ENCODE results near the gene TEX29. TPM values are rescaled to one million over a fixed set of nuclear protein-coding genes. Genes with fewer than 3 reads are reported as not detected.

The TEX29 gene
- total and polyA plus RNA-seq, 2 donors (not counting 1 experiment from before 2014, with no cell fraction given), result 0.66 to 0.86 TPM

DNA sequence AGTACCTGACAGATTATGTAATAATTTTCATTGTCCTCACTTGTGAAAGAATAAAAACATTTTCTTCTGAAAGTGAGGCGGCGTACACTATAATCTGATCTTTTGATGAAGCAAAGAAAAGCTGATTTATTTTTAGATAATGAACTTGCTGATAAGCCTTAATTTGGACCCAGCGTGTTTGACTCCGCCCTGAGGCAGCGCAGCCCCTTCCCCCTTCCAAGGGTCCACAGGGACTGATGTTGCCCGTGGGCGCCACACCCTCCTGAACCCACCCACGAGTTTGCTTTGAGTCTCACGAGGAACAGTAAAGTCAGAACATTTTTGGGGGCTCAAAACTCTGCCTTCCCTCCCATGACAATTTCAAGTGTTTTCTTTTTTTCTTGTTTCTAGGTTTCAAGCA, 40.0 kb downstream of the TEX29 start:
- Mint-ChIP-seq H3K4me3 (no peak overlapping the region), H3K9me3 (ENCODE audit: insufficient read depth) (no peaks in the 10 kb centered on the region), H3K27me3 (peaks cover 5% of the 10 kb centered on the region), H3K27ac (no peak overlapping the region), H3K4me1 (no peaks in the 10 kb centered on the region)
- DNase-seq (no peak), ATAC-seq (ENCODE audit: low read depth) (no peak)
- POLR2A ChIA-PET, result no interaction called here
- Histone ChIP-seq H2AFZ (ENCODE audit: insufficient read depth, low read depth, low read length, poor library complexity, severe bottlenecking) (no peak overlapping the region), H3K36me3 (replicated peaks in 1 of 2; ENCODE audit: control extremely low read depth in 1 of 2, control insufficient read depth in 1 of 2, extremely low read depth in 1 of 2, insufficient read depth in 2 of 2, low read length in 1 of 2) (no peaks in the 10 kb centered on the region), H3K27me3 (replicated peaks in 1 of 4; ENCODE audit: control extremely low read depth in 1 of 4, control insufficient read depth in 3 of 4, insufficient read depth in 4 of 4, low read length in 3 of 4) (peaks cover 0 to 4% (median 0%) of the 10 kb centered on the region in 4 experiments), H3K9ac (ENCODE audit: low read length) (no peak overlapping the region), H3K4me2 (replicated peaks; ENCODE audit: low read depth, low read length, poor library complexity, severe bottlenecking) (no peak overlapping the region), H3K4me3 (ENCODE audit: control extremely low read depth in 1 of 5, extremely low read depth in 1 of 5, insufficient read depth in 1 of 5, low read depth in 2 of 5, low read length in 4 of 5) (no peak overlapping the region), H3K4me1 (ENCODE audit: control insufficient read depth in 2 of 2, insufficient read depth in 2 of 2, low read length in 2 of 2) (no peaks in the 10 kb centered on the region), H4K20me1 (ENCODE audit: control insufficient read depth, insufficient read depth, low read length, poor library complexity, severe bottlenecking) (no peaks in the 10 kb centered on the region), H3K79me2 (ENCODE audit: control insufficient read depth, insufficient read depth, low read length) (no peaks in the 10 kb centered on the region), H3K9me3 (ENCODE audit: control extremely low read depth in 1 of 3, control insufficient read depth in 2 of 3, insufficient read depth in 1 of 3, low read length in 2 of 3) (no peaks in the 10 kb centered on the region), H3K27ac (ENCODE audit: low read length in 2 of 2) (no peak overlapping the region)
- TF ChIP-seq, protein P1, sequence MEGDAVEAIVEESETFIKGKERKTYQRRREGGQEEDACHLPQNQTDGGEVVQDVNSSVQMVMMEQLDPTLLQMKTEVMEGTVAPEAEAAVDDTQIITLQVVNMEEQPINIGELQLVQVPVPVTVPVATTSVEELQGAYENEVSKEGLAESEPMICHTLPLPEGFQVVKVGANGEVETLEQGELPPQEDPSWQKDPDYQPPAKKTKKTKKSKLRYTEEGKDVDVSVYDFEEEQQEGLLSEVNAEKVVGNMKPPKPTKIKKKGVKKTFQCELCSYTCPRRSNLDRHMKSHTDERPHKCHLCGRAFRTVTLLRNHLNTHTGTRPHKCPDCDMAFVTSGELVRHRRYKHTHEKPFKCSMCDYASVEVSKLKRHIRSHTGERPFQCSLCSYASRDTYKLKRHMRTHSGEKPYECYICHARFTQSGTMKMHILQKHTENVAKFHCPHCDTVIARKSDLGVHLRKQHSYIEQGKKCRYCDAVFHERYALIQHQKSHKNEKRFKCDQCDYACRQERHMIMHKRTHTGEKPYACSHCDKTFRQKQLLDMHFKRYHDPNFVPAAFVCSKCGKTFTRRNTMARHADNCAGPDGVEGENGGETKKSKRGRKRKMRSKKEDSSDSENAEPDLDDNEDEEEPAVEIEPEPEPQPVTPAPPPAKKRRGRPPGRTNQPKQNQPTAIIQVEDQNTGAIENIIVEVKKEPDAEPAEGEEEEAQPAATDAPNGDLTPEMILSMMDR (IDR thresholded peaks at IDR 0.05), result no peak
- TF ChIP-seq EZH2 (IDR thresholded peaks at IDR 0.05; ENCODE audit: borderline replicate concordance, insufficient read depth, low read depth, low read length, poor library complexity, severe bottlenecking), result no peak
- intact Hi-C loops (cut with micrococcal nuclease), result no loop called here
- CTCF ChIA-PET, result no interaction called here
- 85% methylated on average over 6 of the region's 9 CpGs for WGBS (ENCODE audit: insufficient coverage)

GRCh38 chr13:111361046-111361872, 40.8 kb downstream of the TEX29 start:
- Histone ChIP-seq H3K4me3 (ENCODE audit: control extremely low read depth in 1 of 5, extremely low read depth in 1 of 5, insufficient read depth in 1 of 5, low read depth in 2 of 5, low read length in 4 of 5) (no peak overlapping the region), H4K20me1 (ENCODE audit: control insufficient read depth, insufficient read depth, low read length, poor library complexity, severe bottlenecking) (no peaks in the 10 kb centered on the region), H3K4me1 (ENCODE audit: control insufficient read depth in 2 of 2, insufficient read depth in 2 of 2, low read length in 2 of 2) (no peaks in the 10 kb centered on the region), H3K27me3 (replicated peaks in 1 of 4; ENCODE audit: control extremely low read depth in 1 of 4, control insufficient read depth in 3 of 4, insufficient read depth in 4 of 4, low read length in 3 of 4) (peaks cover 0 to 4% (median 0%) of the 10 kb centered on the region in 4 experiments), H3K36me3 (replicated peaks in 1 of 2; ENCODE audit: control extremely low read depth in 1 of 2, control insufficient read depth in 1 of 2, extremely low read depth in 1 of 2, insufficient read depth in 2 of 2, low read length in 1 of 2) (no peaks in the 10 kb centered on the region), H3K4me2 (replicated peaks; ENCODE audit: low read depth, low read length, poor library complexity, severe bottlenecking) (no peak overlapping the region), H2AFZ (ENCODE audit: insufficient read depth, low read depth, low read length, poor library complexity, severe bottlenecking) (no peak overlapping the region), H3K79me2 (ENCODE audit: control insufficient read depth, insufficient read depth, low read length) (no peaks in the 10 kb centered on the region), H3K9me3 (ENCODE audit: control extremely low read depth in 1 of 3, control insufficient read depth in 2 of 3, insufficient read depth in 1 of 3, low read length in 2 of 3) (no peaks in the 10 kb centered on the region), H3K27ac (ENCODE audit: low read length in 2 of 2) (no peak overlapping the region), H3K9ac (ENCODE audit: low read length) (no peak overlapping the region)
- TF ChIP-seq, protein P1 (IDR thresholded peaks at IDR 0.05), result no peak
- no peak for TF ChIP-seq EZH2 (IDR thresholded peaks at IDR 0.05; ENCODE audit: borderline replicate concordance, insufficient read depth, low read depth, low read length, poor library complexity, severe bottlenecking)
- Mint-ChIP-seq H3K27me3 (peaks cover 5% of the 10 kb centered on the region), H3K4me3 (no peak overlapping the region), H3K27ac (no peak overlapping the region), H3K9me3 (ENCODE audit: insufficient read depth) (no peaks in the 10 kb centered on the region), H3K4me1 (no peaks in the 10 kb centered on the region)
- DNase-seq (no peak), ATAC-seq (ENCODE audit: low read depth) (no peak)
- intact Hi-C loops (cut with micrococcal nuclease), result no loop called here
- ChIA-PET CTCF (no interaction called here), POLR2A (no interaction called here)
- WGBS (ENCODE audit: insufficient coverage), result 87% methylated on average over 20 of the region's 20 CpGs
